ENCODE results near the gene SAMD14.

DNA sequence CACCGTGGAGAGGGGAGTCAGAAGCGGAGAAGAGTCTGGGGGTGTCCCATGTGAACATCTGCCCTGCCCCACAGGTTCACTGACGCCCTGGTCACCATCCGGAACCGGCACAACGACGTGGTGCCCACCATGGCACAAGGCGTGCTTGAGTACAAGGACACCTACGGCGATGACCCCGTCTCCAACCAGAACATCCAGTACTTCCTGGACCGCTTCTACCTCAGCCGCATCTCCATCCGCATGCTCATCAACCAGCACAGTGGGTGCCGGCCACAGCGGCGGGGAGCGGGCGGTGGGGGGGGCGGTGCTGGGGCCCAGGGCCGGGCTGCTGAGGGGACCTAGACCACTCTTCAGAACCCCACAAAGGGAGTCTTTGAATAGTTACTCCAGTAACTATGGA lies 24.1 kb downstream of the SAMD14 start:
- TF ChIP-seq, protein P1, sequence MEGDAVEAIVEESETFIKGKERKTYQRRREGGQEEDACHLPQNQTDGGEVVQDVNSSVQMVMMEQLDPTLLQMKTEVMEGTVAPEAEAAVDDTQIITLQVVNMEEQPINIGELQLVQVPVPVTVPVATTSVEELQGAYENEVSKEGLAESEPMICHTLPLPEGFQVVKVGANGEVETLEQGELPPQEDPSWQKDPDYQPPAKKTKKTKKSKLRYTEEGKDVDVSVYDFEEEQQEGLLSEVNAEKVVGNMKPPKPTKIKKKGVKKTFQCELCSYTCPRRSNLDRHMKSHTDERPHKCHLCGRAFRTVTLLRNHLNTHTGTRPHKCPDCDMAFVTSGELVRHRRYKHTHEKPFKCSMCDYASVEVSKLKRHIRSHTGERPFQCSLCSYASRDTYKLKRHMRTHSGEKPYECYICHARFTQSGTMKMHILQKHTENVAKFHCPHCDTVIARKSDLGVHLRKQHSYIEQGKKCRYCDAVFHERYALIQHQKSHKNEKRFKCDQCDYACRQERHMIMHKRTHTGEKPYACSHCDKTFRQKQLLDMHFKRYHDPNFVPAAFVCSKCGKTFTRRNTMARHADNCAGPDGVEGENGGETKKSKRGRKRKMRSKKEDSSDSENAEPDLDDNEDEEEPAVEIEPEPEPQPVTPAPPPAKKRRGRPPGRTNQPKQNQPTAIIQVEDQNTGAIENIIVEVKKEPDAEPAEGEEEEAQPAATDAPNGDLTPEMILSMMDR (IDR thresholded peaks at IDR 0.05) = no peak
- TF ChIP-seq POLR2AphosphoS5 (IDR thresholded peaks at IDR 0.05) = no peak
- no peak for TF ChIP-seq EP300 (IDR thresholded peaks at IDR 0.05)

All from upper lobe of left lung (tissue), 4 donors.